Measurements from ENCODE around the gene OR6K2. TPM values are rescaled to one million over a fixed set of nuclear protein-coding genes. Genes with fewer than 3 reads are reported as not detected.
A peak's percentile ranks its signal among the peaks of the same experiment; 100 is the strongest.

OR6K2 gene, protein sequence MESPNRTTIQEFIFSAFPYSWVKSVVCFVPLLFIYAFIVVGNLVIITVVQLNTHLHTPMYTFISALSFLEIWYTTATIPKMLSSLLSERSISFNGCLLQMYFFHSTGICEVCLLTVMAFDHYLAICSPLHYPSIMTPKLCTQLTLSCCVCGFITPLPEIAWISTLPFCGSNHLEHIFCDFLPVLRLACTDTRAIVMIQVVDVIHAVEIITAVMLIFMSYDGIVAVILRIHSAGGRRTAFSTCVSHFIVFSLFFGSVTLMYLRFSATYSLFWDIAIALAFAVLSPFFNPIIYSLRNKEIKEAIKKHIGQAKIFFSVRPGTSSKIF
- total RNA-seq: not detected

DNA sequence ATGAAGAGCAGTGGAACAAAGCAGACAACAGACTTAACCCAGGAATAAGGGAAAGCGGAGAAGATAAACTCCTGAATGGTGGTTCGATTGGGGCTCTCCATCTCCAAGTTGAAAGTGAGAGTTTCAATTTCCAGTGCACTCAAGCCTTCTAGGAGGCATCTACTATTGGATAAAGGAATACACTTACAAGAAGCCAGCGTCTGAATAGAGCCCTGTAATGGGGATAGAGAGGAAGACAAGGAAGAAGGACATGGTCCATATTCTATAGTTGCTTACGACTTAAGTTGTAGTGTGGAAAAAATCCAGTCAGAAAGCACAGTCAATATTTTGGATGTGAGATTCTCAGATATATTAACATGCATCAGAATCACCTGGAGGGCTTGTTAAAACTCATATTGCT, at the start of gene OR6K2:
Gene OR6K2, minus strand, starts transcription at position 101 of the 400 bp plus-strand sequence. Its CDS starts 0 bp downstream, at position 101.
- ATAC-seq: no peak
- Mint-ChIP-seq H3K36me3 (ENCODE audit: insufficient read depth) (no peaks in the 10 kb centered on the region), H3K4me1 (ENCODE audit: low read depth) (no peaks in the 10 kb centered on the region), H3K27me3 (ENCODE audit: low read depth) (peaks cover 13% of the 10 kb centered on the region), H3K4me3 (no peak within 1 kb of the TSS), H3K9me3 (no peaks in the 10 kb centered on the region)
- DNase-seq: no peak

DNA sequence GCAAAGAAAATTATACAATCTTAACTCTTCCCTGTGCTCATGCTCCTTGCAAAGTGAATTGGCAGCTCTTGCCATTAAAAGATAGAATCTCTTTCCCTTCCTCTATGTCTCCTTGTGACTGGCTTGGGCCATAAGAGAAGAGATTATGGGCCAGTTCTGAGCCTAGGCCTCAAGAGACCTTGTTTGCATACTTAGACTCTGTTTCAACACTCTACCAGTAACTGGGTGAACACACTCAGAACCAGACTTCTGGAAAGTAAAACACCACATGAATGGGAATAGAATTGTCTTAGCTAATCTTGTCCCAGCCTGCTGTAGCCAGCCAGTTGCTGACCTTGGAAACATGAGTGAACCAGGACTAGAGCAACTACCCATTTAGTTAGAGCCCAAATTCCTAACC, 35.4 kb upstream of the OR6K2 start:
- DNase-seq (no peak), ATAC-seq (no peak)
- no peaks in the 10 kb centered on the region for H3K9me3 Mint-ChIP-seq
- no peaks in the 10 kb centered on the region for H3K4me1 Mint-ChIP-seq (ENCODE audit: low read depth)
- no peak overlapping the region for H3K4me3 Mint-ChIP-seq
- no peaks in the 10 kb centered on the region for H3K36me3 Mint-ChIP-seq (ENCODE audit: insufficient read depth)
- peaks cover 13% of the 10 kb centered on the region for H3K27me3 Mint-ChIP-seq (ENCODE audit: low read depth)

DNA sequence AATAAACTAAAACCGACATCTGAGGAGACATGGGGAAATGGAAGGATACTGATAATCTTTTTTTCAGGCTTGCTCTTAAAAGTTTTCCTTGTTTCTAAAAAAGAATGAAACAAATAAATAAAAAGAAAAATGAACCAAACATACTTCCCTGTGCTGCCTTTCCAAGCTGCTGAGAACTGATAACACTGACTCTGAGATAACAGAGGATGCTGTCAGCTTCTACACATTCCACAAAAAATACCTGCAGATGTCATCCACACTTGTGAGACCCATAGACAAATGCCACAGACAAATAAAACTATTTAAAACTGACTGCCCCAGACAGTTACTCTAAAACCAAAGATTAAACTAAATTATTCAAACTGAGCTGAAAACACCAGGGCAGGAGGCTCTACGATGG, 32.1 kb upstream of the OR6K2 start:
- Mint-ChIP-seq H3K27me3 (ENCODE audit: low read depth) (no peaks in the 10 kb centered on the region), H3K4me1 (ENCODE audit: low read depth) (no peaks in the 10 kb centered on the region)

DNA sequence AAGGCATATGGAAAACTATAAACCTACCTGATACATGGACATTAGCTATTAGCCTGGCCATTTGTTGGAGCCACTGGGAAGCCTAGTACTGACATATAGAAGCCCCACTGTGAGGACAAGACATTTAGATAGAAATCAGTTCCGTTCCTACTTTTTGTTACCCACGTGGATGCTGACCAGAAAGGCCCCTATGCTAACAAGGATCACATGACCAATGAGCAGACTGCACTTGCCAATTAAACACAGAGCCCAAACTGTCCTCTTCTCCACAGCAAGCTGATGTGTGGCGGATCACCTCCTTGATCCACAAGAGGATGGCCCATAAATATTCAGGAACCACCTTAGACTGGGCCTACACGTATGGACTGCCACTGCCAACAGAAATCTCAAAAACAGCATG, 31.3 kb upstream of the OR6K2 start:
- no peaks in the 10 kb centered on the region for H3K36me3 Mint-ChIP-seq (ENCODE audit: insufficient read depth)
- DNase-seq: no peak
- ATAC-seq: no peak
- H3K4me1 Mint-ChIP-seq (ENCODE audit: low read depth): no peaks in the 10 kb centered on the region
- H3K27me3 Mint-ChIP-seq (ENCODE audit: low read depth): peaks cover 3% of the 10 kb centered on the region
- no peak overlapping the region for H3K4me3 Mint-ChIP-seq
- H3K9me3 Mint-ChIP-seq: no peaks in the 10 kb centered on the region

More for the DNA sequence above, 32.1 kb upstream of the OR6K2 start:
- ATAC-seq (no peak), DNase-seq (no peak)
- Mint-ChIP-seq H3K4me3 (no peak overlapping the region), H3K9me3 (no peaks in the 10 kb centered on the region), H3K36me3 (ENCODE audit: insufficient read depth) (no peaks in the 10 kb centered on the region)

DNA sequence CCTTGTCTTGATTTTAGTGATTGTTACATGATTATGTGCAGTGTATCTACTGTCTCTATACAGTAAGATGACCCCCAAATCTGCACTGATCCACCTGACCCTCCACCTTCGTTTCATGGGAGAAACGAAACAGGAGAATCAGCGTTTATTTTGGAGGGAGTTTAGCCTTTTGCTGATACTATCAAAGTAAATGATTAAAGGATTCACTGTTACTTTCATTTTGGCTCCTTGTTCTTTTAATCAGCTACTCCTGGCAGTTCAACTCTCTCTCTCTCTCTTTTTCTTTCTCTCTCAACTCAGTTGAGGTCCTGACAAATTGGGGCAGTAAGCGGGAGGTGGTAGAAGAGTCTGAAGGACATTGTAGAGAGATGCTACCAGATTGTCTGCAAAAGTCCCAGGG, 30.0 kb upstream of the OR6K2 start:
- H3K9me3 Mint-ChIP-seq: no peaks in the 10 kb centered on the region
- H3K4me1 Mint-ChIP-seq (ENCODE audit: low read depth): no peaks in the 10 kb centered on the region
- peaks cover 5% of the 10 kb centered on the region for H3K27me3 Mint-ChIP-seq (ENCODE audit: low read depth)
- H3K4me3 Mint-ChIP-seq: no peak overlapping the region
- H3K36me3 Mint-ChIP-seq (ENCODE audit: insufficient read depth): no peaks in the 10 kb centered on the region
- DNase-seq (no peak), ATAC-seq (no peak)

DNA sequence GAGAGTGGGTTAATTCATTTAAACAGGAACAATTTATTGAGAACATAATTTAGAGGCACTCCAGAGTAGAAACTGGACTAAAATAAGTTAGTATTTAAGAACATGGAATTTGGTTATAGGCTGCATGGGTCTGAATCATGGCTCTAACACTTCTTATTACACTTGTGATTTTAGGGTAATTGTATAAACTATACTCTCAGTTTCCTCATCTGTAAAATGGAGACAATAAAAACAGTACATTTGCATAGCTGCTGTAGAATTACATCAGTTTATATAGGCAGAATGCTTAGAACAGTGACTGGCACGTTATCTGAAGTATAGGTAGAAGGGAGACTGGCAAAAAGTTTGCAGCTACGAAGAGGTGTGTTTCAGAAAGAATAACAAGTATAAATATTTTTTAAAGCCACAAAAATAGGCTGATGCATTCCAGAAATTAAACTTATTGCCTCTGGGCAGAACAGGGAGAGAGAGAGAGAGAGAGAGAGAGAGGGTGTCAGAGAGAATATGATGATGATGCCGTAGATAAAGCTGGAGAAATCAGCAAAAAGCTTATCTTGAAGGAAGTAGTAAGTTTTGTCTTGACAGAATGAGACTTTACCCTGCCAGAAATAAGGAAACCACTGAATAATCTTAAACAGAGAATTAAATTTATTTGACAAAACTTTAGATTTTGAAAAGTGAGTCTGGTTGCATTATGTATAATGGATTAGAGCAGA, 28.2 kb upstream of the OR6K2 start:
- no peaks in the 10 kb centered on the region for H3K4me1 Mint-ChIP-seq (ENCODE audit: low read depth)

DNA sequence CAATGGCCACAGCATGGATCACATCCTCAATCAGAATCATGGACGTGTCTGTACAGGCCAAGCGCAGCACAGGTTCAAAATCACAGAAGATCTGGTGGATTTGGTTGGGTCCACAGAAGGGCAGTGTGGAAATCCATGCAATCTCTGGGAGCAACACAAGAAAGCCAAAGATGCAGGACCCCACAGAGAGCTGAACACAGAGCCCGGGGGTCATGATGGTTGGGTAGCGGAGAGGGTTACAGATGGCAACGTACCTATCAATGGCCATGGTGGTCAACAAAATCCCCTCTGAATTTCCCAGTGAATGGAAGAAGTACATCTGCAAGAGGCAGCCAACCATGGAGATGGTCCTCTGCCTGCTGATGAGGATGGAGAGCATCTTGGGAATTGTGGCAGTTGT, 24.0 kb upstream of the OR6K2 start:
- Mint-ChIP-seq H3K27me3 (ENCODE audit: low read depth) (peaks cover 21% of the 10 kb centered on the region), H3K4me3 (no peak overlapping the region), H3K36me3 (ENCODE audit: insufficient read depth) (no peaks in the 10 kb centered on the region), H3K4me1 (ENCODE audit: low read depth) (no peaks in the 10 kb centered on the region), H3K9me3 (no peaks in the 10 kb centered on the region)
- DNase-seq: no peak
- no peak for ATAC-seq

More for the DNA sequence above, 28.2 kb upstream of the OR6K2 start:
- ATAC-seq: no peak
- no peak overlapping the region for H3K4me3 Mint-ChIP-seq
- no peaks in the 10 kb centered on the region for H3K9me3 Mint-ChIP-seq
- H3K27me3 Mint-ChIP-seq (ENCODE audit: low read depth): peaks cover 13% of the 10 kb centered on the region
- no peaks in the 10 kb centered on the region for H3K36me3 Mint-ChIP-seq (ENCODE audit: insufficient read depth)
- DNase-seq: no peak

DNA sequence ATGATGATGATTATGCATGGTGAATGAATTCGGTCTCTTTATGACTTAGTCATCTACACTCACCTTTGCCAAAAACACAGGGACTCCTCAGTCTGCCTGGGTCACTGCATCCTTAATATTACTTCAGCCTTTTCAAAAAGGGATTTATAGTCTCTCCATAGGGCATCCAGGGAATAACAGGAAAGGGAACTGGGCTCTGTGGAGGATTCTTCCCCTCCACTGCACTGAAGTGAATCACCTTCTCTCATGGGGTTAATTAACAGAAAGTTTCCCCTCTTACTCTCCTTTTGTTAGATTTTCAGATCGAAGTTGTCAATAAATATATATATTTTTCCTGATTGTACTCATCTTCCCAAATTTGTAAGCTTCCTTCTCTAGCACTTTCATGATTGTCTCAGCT, 20.2 kb upstream of the OR6K2 start, which contains the start of gene OR6K3:
Gene OR6K3, minus strand, starts transcription at position 101 of the 400 bp plus-strand sequence. CDS start 2,605 bp downstream, outside the sequence.
- no peak within 1 kb of the TSS for H3K4me3 Mint-ChIP-seq
- ATAC-seq (no peak), DNase-seq (no peak)
- no peaks in the 10 kb centered on the region for H3K36me3 Mint-ChIP-seq (ENCODE audit: insufficient read depth)
- peaks cover 26% of the 10 kb centered on the region for H3K27me3 Mint-ChIP-seq (ENCODE audit: low read depth)
- no peaks in the 10 kb centered on the region for H3K9me3 Mint-ChIP-seq
- peaks cover 7% of the 10 kb centered on the region for H3K4me1 Mint-ChIP-seq (ENCODE audit: low read depth)

DNA sequence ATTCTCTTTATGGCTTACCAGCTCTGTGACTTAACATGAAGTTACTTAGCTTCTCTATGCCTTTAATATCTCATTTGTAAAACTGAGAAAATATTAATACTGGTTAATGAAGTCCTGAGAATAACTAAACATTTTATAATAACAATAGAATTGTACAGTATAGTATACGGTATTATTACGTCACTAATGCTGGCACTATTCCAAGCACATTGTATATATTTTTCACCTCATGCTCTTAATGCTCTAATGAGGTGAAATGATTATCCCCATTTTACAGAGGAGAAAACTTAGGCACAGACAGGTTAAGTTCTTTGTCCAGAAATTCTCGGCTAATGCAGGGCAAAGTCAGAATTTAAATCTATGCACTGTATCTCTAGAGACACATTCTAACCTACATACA, 19.2 kb upstream of the OR6K2 start:
- H3K4me1 Mint-ChIP-seq (ENCODE audit: low read depth): peaks cover 8% of the 10 kb centered on the region
- no peaks in the 10 kb centered on the region for H3K36me3 Mint-ChIP-seq (ENCODE audit: insufficient read depth)
- no peak for DNase-seq

DNA sequence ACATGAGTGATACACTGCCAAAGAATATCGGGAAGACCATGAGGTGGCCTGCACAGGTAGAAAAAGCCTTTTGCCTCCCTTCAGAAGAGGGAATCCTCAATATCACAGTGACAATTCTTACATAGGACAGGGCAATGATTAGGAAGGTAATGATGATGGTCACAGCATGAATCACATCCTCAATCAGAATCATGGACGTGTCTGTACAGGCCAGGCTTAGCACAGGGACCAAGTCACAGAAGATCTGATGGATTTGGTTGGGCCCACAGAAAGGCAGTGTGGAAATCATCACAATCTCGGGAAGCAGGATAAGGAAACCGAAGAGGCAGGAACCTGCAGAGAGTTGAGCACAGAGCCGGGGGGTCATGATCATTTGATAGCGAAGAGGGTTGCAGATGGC, 16.9 kb upstream of the OR6K2 start:
- no peak overlapping the region for H3K4me3 Mint-ChIP-seq
- no peak for DNase-seq
- peaks cover 8% of the 10 kb centered on the region for H3K4me1 Mint-ChIP-seq (ENCODE audit: low read depth)
- no peak for ATAC-seq
- peaks cover 22% of the 10 kb centered on the region for H3K27me3 Mint-ChIP-seq (ENCODE audit: low read depth)
- no peaks in the 10 kb centered on the region for H3K9me3 Mint-ChIP-seq
- H3K36me3 Mint-ChIP-seq (ENCODE audit: insufficient read depth): no peaks in the 10 kb centered on the region

More for the DNA sequence above, 19.2 kb upstream of the OR6K2 start:
- peaks cover 28% of the 10 kb centered on the region for H3K27me3 Mint-ChIP-seq (ENCODE audit: low read depth)
- H3K9me3 Mint-ChIP-seq: no peaks in the 10 kb centered on the region
- no peak overlapping the region for H3K4me3 Mint-ChIP-seq
- ATAC-seq: no peak

DNA sequence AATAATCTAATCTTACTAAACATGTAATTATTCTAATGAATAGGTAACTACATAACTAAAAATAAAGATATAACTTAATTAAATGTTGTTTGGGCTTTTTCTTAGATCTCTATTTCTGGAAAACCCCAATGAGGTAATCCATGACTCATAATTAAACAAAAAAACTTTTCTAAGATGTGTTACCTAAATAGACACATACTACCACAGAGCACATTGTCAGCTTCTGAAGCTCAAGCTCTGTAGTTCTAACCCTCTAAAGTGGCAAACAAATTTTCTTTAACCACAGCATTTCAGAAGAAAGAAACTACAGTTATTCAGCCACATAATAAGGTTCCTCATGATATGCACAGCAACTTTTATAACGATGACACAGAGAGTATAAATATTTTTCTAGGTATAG, 15.9 kb upstream of the OR6K2 start:
- ATAC-seq (peak; percentile 89 to 97), DNase-seq (no peak)
- H3K27me3 Mint-ChIP-seq (ENCODE audit: low read depth): peaks cover 27% of the 10 kb centered on the region
- H3K36me3 Mint-ChIP-seq (ENCODE audit: insufficient read depth): no peaks in the 10 kb centered on the region
- H3K9me3 Mint-ChIP-seq: no peaks in the 10 kb centered on the region
- H3K4me1 Mint-ChIP-seq (ENCODE audit: low read depth): peaks cover 8% of the 10 kb centered on the region
- no peak overlapping the region for H3K4me3 Mint-ChIP-seq

DNA sequence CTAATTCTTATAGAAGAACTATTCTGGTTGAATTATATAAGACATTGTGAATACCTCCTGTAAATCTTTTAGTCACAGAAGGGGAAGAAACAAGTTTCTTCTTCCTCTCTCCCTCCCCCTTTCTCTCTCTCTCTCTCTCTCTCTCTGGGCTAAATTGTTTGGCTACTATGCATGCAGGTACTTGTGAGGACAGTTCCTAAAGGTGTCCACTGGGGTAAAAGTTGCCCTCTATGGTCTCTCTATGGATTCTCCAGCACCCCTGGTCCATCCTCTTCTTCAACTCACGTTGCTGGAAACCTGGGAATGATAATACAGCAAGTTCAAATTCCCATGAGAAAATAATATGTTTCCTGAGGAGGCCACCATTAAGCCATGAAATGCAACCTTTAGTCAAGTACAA, 14.3 kb upstream of the OR6K2 start:
- Mint-ChIP-seq H3K4me3 (no peak overlapping the region), H3K36me3 (ENCODE audit: insufficient read depth) (no peaks in the 10 kb centered on the region), H3K27me3 (ENCODE audit: low read depth) (peaks cover 31% of the 10 kb centered on the region), H3K4me1 (ENCODE audit: low read depth) (peaks cover 8% of the 10 kb centered on the region), H3K9me3 (no peaks in the 10 kb centered on the region)
- ATAC-seq (no peak), DNase-seq (no peak)

DNA sequence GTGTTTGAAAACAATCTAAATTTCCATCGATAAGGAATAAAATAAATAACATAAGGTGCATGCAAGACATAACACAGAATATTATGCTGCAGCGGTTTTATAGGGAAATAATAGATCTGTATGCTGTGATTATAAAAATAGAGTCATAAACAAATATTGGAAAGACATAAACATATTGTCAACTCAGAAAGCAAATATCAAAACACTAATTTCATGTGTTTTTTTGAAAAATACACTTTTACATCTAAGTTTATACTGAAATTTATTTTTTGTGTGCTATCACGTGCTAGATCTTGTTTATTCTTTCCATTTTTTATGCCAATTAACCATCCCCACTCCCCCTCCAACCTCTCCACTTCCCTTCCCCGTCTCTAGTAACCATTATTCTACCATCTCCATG, 10.6 kb upstream of the OR6K2 start:
- Mint-ChIP-seq H3K27me3 (ENCODE audit: low read depth) (peaks cover 23% of the 10 kb centered on the region), H3K4me3 (no peak overlapping the region), H3K36me3 (ENCODE audit: insufficient read depth) (no peaks in the 10 kb centered on the region), H3K4me1 (ENCODE audit: low read depth) (peaks cover 1% of the 10 kb centered on the region), H3K9me3 (no peaks in the 10 kb centered on the region)
- ATAC-seq: no peak
- no peak for DNase-seq

DNA sequence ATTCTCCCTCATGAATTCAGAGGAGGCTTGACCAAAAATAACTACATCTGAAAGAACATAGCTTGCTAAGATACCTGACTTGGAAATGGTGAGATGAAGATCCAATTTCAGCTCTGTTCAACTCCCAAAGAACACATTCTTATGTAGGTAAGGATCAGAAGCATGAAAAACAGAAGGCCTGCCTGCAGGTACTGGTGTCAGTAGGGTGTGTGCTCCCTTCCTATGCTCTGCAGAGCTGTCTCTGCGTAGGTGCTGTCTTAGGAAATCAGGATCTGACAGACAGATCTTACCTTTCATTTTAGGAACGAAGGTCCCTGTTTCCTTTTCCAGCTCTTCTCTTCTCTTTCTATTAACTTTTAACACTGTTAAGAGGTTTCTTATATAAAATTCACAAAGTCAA, 5.6 kb upstream of the OR6K2 start:
- H3K4me3 Mint-ChIP-seq: no peak overlapping the region
- no peaks in the 10 kb centered on the region for H3K4me1 Mint-ChIP-seq (ENCODE audit: low read depth)
- no peaks in the 10 kb centered on the region for H3K36me3 Mint-ChIP-seq (ENCODE audit: insufficient read depth)
- H3K9me3 Mint-ChIP-seq: no peaks in the 10 kb centered on the region
- ATAC-seq: no peak
- DNase-seq: no peak
- peaks cover 6% of the 10 kb centered on the region for H3K27me3 Mint-ChIP-seq (ENCODE audit: low read depth)

DNA sequence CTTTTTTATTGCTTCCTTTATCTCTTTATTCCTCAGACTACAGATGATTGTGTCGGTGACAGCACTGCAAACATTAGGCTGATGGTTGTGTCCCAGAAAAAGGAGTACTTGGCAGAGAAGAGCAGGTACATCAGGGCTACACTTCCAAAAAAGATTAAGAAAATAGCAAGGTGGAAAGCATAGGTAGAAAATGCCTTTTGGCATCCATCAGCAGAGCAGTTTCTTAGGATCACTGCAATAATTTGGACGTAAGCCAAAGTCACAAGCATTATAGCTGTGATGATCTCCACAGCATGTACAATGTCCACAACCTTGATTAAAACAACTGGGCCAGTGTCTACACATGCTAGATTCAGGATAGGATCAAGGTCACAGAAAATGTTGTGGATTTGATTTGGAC, 5.9 kb downstream of the OR6K2 start:
- Mint-ChIP-seq H3K36me3 (ENCODE audit: insufficient read depth) (no peaks in the 10 kb centered on the region), H3K9me3 (no peaks in the 10 kb centered on the region)
- no peak for ATAC-seq

More for the DNA sequence above, 5.9 kb downstream of the OR6K2 start:
- Mint-ChIP-seq H3K27me3 (ENCODE audit: low read depth) (peaks cover 13% of the 10 kb centered on the region), H3K4me3 (no peak overlapping the region), H3K4me1 (ENCODE audit: low read depth) (no peaks in the 10 kb centered on the region)
- DNase-seq: no peak

All from activated T-cell treated with anti-CD3 and anti-CD28 coated beads, Interleukin-2, amount 50 U/mL, for 4 hours (primary cell).